HG02678 (cell line): ENCODE results near the gene ZNF79.

Source experiments
- ATAC-seq: cut with Tn5 transposase; IDR thresholded peaks from one replicate; pipeline ENCODE4 v1.9.1; 2021; ENCODE audit warnings: mild to moderate bottlenecking, moderate library complexity; ENCODE audit not compliant: unreplicated experiment

Gene ZNF79

DNA sequence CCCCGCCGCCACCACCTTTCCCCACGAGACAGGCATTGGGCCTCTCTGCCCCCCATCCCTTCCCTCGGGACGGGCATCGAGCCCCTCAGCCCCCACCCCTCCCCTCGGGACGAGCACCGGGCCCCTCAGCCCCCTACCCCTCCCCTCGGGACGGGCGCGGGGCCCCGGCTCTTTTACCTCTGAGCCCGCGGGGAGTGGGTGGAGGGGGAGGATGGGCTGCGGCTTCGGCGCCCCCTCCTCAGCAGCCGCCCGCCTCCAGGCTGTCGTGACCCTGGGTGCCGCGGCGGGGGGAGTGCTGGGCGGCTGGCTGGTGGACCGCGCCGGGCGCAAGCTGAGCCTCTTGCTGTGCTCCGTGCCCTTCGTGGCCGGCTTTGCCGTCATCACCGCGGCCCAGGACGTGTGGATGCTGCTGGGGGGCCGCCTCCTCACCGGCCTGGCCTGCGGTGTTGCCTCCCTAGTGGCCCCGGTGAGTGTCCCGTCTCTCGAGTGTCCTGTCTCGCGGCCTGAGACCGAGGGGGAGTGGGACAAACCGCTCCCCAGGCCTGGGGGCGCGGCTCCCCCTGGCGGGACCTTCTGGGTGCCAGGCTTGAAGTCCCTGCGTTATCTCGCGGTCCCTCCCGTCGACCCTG lies 26.4 kb upstream of the ZNF79 start:
- no peak for ATAC-seq

DNA sequence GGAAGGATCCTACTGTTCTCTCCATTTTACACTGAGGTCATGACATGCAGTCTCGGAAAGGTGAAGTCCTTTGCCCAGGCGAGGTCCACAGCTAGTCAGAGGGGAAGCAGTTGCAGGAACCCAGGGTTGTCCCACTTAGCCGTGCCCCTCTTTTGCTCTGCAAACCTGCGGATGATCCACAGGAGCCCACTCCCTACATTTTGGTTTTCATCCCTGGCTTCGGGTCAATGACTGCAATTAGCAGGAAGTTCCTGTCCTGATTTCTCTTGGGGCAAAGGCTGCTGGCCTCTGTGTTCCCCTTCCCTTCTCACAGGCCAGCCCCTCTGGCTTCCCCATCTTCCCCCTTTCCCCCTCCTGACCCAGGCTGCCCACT lies 25.9 kb upstream of the ZNF79 start:
- ATAC-seq, result no peak

DNA sequence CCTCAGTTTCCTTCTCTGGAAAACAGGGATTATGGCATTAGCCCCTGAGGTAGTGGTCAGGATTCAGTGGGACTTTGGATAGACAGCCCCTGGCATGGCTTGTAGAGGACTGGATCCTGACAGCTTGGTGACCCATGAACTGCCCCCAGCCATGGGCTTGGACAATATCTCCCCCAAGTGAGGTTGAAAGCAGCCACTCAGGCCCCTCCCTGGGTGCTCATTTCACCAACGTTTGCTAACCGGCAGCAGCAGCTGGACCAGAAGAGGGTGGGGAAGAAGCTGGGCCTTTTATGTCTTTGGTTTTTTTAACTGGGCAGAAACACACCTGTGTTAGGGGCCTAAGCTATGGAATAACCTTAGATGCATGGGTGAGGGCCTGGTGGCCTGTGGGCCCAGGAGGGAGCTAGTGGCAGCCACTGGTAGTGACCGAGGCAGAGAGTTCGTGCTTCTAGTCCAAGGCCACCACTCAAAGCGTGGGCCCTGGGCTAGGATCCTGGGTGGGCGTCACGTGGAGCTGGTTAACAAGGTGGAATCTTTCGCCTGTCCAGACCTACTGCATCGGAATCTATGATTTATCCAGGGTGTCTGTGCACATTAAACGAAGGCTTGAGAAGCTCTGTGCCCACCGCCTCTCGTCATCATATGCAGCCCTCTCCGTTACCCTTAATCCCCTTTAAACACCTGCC lies 25.3 kb upstream of the ZNF79 start:
- ATAC-seq, result no peak

DNA sequence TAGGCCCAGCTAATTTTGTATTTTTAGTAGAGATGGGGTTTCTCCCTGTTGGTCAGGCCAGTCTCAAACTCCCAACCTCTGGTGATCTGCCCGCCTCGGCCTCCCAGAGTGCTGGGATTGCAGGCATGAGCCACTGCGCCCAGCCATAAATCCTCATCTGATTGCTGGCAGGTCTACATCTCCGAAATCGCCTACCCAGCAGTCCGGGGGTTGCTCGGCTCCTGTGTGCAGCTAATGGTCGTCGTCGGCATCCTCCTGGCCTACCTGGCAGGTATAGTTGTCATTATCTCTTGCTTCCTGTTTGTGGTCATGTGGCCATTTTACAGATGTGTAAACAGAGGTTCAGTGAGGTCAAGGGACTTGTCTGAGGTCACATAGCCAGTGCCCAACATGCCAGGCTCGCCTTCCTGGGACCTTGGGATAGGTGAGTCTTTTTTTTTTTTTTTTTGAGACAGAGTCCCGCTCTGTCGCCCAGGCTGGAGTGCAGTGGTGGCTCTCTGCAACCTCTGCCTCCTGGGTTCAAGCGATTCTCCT lies 24.4 kb upstream of the ZNF79 start:
- no peak for ATAC-seq

DNA sequence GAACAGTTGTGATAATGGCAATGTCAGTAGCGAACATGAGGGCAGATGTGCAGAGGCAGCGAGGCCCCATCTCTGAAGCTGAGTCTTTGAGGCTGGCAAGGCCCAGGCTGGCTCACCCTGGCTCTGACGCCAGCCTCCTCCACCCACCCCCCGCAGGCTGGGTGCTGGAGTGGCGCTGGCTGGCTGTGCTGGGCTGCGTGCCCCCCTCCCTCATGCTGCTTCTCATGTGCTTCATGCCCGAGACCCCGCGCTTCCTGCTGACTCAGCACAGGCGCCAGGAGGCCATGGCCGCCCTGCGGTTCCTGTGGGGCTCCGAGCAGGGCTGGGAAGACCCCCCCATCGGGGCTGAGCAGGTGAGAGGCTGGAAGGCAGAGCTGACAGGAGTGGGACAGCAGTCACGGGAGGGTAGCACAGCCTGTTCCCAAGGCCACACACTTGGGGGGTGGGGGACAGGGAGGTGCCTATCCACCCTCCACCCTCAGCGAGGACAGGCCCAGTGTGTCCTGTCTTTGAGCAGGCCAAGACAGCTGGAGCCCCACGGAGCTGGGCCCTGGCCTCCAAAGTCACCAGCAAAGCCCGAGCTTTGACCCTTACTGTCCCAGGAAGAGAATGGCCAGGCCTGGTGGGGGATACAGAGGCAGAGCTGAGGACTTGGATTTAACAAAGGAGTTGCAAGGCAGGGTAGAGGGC lies 21.6 kb upstream of the ZNF79 start:
- ATAC-seq, result no peak

DNA sequence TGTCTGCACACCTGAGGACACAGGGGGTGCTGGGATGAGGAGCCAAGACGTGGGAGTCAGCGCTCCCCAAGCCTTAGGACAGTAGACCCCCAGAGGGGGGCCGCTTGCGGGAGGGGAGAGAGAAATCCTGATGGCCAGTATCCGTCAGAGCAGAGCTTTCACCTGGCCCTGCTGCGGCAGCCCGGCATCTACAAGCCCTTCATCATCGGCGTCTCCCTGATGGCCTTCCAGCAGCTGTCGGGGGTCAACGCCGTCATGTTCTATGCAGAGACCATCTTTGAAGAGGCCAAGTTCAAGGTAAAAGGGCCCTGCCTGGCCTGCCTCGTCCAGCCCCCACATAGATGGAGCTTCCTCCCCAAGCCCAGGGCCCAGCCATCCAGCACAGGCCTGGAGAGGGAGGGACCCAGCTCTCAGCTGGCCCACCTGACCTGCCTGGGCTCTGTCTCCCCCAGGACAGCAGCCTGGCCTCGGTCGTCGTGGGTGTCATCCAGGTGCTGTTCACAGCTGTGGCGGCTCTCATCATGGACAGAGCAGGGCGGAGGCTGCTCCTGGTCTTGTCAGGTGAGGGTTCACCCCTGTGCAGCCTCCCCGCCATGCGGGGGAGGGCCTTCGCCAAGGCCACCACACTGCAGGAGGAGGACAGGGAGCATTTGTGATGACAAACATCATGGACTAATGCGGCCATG lies 20.5 kb upstream of the ZNF79 start:
- no peak for ATAC-seq

DNA sequence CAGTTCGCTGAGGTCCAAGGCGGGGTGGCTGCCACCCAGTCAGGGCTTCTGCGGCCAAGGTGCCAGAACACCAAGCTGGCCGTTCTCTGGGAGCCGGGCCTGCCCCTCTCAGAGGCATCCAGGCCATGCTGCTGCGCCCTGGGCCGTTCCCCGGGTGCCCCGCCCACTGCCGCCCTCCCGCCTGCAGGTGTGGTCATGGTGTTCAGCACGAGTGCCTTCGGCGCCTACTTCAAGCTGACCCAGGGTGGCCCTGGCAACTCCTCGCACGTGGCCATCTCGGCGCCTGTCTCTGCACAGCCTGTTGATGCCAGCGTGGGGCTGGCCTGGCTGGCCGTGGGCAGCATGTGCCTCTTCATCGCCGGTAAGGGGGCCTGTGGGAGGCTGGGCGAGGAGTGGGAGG lies 19.6 kb upstream of the ZNF79 start:
- ATAC-seq, result no peak

DNA sequence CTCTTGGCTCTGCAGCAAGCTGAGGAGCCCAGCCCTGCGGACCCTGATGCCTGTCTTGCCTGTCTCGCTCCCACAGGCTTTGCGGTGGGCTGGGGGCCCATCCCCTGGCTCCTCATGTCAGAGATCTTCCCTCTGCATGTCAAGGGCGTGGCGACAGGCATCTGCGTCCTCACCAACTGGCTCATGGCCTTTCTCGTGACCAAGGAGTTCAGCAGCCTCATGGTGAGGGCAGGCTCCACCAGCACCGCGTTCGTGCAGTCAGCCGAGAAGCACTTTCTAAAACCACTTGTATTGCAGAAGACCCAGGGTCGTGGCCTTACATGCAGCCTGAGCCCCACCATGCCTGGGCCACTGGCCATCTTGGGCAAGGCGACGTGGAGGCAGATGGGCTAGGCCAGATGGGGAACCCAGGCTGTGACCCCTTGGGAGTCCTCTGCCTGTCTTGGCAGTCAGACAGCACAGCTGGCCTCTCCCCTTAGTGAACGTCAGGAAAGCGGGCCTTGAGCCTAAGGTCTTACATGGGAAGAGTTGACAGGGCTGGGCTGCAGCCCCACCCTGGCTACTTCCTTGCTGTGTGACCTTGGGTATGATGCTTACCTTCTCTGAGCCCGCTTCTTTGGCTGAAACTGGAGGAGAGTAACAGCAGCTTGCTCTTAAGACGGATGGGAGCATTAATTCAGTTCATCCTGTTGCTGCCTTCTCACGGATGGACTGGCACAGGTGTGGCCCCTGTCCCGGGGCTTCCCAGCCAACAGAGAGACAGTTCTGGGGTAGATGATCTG lies 18.6 kb upstream of the ZNF79 start:
- no peak for ATAC-seq

DNA sequence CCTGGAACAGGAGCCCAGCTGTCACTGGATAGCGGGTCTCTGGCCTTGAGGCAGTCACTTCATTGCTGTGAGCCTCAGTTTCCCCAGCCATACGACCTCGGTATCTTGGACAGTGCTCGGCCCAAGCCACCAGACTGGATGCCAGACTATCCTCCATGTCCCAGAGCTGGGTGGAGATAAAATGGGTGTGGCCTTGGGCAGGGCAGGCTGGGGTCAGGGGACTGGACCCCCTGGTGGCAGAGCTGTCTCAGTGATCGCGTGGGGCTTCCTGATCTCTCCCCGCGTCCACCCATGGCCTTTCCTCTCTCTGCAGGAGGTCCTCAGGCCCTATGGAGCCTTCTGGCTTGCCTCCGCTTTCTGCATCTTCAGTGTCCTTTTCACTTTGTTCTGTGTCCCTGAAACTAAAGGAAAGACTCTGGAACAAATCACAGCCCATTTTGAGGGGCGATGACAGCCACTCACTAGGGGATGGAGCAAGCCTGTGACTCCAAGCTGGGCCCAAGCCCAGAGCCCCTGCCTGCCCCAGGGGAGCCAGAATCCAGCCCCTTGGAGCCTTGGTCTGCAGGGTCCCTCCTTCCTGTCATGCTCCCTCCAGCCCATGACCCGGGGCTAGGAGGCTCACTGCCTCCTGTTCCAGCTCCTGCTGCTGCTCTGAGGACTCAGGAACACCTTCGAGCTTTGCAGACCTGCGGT lies 17.2 kb upstream of the ZNF79 start:
- ATAC-seq, result no peak

DNA sequence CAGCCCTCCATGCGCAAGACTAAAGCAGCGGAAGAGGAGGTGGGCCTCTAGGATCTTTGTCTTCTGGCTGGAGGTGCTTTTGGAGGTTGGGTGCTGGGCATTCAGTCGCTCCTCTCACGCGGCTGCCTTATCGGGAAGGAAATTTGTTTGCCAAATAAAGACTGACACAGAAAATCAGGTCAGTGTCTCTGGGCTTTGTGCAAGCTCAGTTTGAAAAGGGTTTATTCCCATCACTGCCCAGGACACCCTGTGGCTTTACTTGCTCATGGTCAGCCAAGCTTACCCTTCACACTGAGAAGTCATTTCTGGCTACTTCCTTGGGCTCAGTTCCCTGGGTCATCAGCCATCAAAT lies 16.7 kb upstream of the ZNF79 start:
- ATAC-seq, result no peak

DNA sequence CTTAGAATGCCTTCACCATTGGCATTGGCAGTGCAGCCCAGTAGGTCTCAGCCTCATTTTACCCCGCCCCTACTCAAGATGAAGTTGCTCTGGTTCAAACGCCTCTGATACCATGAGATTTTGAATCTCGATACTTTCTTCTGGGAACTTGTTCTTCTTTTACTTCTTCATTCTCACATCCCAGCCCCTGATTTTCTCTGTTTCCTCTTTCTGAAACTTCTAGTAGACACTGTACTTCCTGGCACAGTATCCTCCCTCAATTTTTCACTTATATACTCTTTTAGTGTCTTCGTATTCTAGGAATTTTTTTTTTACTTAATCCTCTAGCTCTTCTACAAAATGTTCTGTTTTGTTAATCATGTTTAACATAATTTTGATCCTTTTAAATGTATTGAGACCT lies 13.1 kb upstream of the ZNF79 start:
- ATAC-seq, result no peak

DNA sequence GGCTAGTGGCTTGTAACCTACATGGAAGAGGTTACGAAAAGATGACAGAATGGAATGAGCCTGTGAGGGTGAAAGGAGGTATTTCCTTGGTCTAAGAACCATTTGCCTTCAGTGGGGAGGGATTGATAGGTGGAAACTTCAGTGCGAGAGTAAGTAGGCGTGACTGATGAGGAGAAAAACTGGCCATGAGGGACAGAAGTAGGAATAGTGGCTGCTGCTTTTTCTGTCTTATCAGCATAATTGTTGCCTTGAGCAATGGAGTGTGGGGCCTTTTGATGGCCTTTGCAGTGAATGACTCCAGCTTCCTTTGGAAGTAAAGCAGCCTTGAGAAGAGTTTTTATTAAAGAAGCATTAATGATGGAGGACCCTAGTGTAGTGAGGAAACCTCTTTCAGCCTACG lies 9.0 kb upstream of the ZNF79 start:
- no peak for ATAC-seq

DNA sequence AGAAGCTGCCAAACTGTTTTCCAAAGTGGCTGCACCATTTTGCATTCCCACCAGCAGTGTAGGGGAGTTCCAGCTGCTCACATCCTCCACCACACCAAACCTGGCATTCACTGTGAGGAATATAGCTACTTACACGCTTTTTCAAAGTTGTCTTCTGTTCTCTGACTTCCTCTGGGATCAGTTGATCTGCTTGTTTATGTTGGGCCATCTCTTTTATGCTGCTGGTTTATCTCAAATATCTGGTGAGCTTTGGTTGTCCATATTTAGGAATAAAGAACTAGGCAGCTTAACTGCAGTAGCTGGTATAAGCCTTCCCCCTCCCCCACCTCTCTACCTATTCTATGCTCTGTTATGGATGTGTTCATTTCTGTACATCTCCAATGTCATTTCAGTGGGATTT lies 8.5 kb upstream of the ZNF79 start:
- ATAC-seq, result no peak

DNA sequence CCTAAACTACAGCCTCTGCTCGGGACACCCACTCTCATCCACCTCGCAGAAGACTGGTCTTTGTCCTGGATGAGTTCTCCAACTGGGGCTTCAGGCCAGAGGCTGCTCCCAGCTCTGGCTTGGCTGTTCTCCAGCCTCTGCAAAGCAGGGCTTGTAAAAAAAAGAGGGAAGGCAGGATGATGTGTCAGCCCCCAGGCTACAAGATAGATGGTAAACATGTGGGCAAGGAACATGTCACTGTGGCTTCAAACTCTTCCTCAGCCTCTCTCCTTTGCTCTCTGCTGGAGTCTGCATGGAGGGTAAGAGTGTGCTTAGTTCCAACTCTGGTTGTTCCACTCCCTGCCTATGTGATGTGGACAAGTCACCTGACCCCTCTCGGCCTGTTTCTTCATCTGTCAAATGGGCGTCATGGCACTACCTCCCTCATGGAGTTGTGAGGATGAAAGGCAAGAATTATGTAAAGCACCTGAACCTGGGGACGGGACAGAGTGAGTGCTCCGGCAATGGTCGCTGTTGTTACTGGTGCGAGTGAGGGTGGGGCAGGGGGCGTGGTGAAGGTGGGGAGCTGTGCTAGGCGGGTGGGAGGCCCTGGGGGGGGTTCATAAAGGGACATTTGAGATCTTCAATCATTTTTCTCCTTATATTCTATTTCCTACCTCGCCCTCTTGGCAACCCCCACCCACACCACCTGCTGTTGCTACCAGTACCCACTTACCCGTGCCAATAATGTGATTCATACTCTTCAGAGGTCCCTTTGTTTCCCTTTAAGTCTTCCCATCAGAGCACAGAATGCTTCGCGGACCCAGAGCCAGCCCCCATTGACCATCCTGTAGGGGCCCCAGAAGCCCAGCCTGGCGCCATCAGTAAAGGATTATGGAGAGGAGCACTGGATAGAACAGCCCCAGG lies 6.8 kb upstream of the ZNF79 start:
- ATAC-seq, result no peak

DNA sequence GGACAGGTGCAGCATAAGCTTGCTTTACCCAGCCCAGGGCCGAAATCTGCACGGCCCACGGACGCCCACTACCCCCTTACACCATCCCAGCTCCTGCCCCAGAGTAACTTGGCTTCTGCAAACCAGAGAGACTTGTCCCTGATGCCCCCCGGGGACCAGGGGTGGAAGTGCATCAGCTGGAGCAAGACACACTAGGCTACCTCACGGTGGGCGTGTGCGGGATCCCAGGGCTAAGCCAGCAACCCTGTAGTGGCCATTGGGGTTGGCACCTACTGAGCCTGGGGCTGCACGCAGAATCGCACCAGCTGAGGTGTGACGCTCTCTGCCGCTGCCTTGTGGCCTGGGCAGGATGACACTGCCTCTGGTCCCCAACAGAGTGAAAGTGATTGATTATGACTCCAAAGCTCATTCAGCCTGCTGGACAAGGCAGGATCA lies 6.1 kb upstream of the ZNF79 start:
- ATAC-seq, result no peak

DNA sequence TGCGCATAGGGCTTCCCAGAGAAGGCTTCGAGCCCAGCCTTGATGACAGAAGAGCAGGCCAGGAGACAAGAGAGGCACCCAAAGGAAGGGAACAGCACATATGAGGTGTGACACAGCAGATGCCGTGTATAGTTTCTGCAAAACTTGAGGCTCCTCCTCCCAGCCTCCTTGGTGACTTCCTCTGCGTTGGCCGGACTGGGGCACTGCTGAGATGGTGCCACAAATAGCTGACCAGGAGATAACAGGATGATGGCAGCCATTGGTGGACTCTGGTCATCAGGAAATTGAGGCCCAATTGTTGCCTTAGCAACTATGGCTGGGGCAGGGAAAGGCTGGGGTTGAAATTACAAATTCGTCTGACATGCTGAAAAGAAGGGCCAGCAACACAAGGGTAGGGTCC lies 4.8 kb upstream of the ZNF79 start:
- ATAC-seq, result no peak

DNA sequence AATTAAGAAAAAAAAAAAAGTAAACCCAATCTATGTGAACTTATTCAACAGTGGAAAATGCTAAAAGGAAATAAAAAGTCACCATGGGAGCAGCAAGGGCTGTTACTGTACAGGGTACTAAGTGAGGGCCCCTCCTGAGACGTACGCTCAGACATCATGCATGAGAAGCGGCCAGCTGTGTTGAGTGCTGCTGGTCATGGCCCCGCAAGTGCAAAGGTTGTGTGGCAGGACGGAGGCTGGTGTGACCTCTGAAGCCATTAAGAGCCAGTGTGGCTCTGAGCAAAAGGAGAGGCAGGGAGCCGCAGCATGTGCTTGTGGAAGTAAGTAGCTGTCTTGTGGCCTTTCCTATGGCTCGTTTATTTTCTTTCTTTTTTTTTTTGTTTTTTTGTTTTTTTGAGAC lies 3.1 kb upstream of the ZNF79 start:
- no peak for ATAC-seq

DNA sequence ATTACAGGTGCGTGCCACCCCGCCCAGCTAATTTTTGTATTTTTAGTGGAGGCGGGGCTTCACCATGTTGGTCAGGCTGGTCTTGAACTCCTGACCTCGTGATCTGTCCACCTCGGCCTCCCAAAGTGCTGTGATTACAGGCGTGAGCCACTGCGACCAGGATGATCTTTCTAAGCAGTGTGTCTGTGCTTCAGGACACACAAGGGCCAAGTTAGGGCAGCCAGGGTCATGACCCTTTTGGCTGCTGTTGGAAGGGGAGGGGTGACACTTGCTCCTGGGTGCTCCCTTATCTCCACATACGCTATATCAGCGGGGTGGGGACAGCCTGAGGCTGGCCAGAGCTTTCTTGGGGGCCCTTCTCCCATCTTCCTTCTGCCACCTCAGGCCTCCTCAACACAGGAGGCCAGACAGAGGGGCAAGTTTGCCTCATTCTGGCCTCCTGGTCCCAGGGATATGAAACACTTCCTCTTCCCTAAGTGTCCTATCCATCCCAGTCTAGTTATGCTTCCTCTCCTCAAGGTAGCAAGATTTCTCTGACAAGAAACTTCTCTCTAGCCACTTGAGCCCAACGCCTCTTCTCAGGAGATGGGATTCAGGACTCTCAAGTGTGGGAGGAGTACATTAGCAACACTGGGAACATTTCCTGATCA lies 1.9 kb upstream of the ZNF79 start:
- no peak for ATAC-seq

DNA sequence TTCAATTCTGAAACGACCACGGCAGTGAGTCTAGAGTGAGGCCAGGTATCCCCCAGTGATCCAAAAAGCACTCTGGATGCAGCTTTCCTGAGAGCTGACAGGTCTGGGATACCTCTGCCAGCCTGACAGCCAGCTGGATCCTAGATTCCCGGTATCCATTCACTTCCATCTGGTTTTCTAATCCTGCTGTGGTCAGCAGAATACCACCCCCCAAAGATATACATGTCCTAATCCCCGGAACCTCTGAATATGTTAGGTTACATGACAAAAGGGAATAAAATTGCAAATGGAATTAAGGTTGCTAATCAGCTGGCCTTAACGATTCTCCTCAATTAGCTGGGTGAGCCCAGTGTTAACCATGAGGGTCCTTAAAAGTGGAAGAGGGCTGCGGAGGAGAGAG lies 1.4 kb upstream of the ZNF79 start:
- ATAC-seq, result no peak
